ENCODE measurements around the gene DCBLD2.

DCBLD2 gene

GRCh38 chr3:98827221-98827920 is 74.1 kb downstream of the DCBLD2 start:
- DNase-seq: no peak

GRCh38 chr3:98826126-98826525 is 75.4 kb downstream of the DCBLD2 start:
- no peak for DNase-seq

GRCh38 chr3:98824256-98824655 is 77.2 kb downstream of the DCBLD2 start:
- no peak for DNase-seq

- no peak for DNase-seq
Observed at GRCh38 chr3:98823791-98824190, 77.7 kb downstream of the DCBLD2 start.

- DNase-seq: no peak
Observed at GRCh38 chr3:98821063-98821462, 80.4 kb downstream of the DCBLD2 start.

GRCh38 chr3:98817547-98818041 is 83.9 kb downstream of the DCBLD2 start:
- no peak for DNase-seq

GRCh38 chr3:98814817-98815420 is 86.6 kb downstream of the DCBLD2 start:
- DNase-seq: no peak

GRCh38 chr3:98812851-98813374 is 88.6 kb downstream of the DCBLD2 start:
- no peak for DNase-seq

GRCh38 chr3:98811048-98811447 is 90.4 kb downstream of the DCBLD2 start:
- no peak for DNase-seq

- no peak for DNase-seq
Observed at GRCh38 chr3:98809557-98809956, 91.9 kb downstream of the DCBLD2 start.

GRCh38 chr3:98808071-98808470 is 93.4 kb downstream of the DCBLD2 start:
- DNase-seq: no peak

- DNase-seq: no peak
Observed at GRCh38 chr3:98807561-98807960, 93.9 kb downstream of the DCBLD2 start.

- no peak for DNase-seq
Observed at GRCh38 chr3:98807011-98807410, 94.5 kb downstream of the DCBLD2 start.

- DNase-seq: no peak
Observed at GRCh38 chr3:98806521-98806920, 95.0 kb downstream of the DCBLD2 start.

- no peak for DNase-seq
Observed at GRCh38 chr3:98805571-98805970, 95.9 kb downstream of the DCBLD2 start.

GRCh38 chr3:98801043-98801747 is 100.3 kb downstream of the DCBLD2 start:
- no peak for DNase-seq

- DNase-seq: no peak
Observed at GRCh38 chr3:98800401-98800800, 101.1 kb downstream of the DCBLD2 start.

- DNase-seq: no peak
Observed at GRCh38 chr3:98799479-98799878, 102.0 kb downstream of the DCBLD2 start.

GRCh38 chr3:98798820-98799219 is 102.7 kb downstream of the DCBLD2 start:
- DNase-seq: no peak

GRCh38 chr3:98797905-98798304 is 103.6 kb downstream of the DCBLD2 start:
- DNase-seq: no peak

GRCh38 chr3:98796334-98796733 is 105.2 kb downstream of the DCBLD2 start:
- no peak for DNase-seq

- no peak for DNase-seq
Observed at GRCh38 chr3:98793971-98794370, 107.5 kb downstream of the DCBLD2 start.

Measured in stimulated activated CD4-positive, alpha-beta T cell treated with anti-CD3 and anti-CD28 coated beads, Interleukin-4, amount 100 ng/mL, for 1 hour (primary cell).